Muscle layer of duodenum (tissue), 2 donors: ENCODE results near the gene ALOX12.
"Not testable (repeated sequence)": the region's sequence is repeated elsewhere in the genome, so short reads cannot be mapped to it uniquely, and the experiment has no call there.

Source experiments
- H3K27ac ChIP-seq: one replicate; pipeline ENCODE4 v1.7.0; 2013; ENCODE audit warnings: mild to moderate bottlenecking, low read length
- H3K27me3 ChIP-seq: one replicate; pipeline ENCODE4 v1.7.0; 2013; ENCODE audit warnings: low read depth, mild to moderate bottlenecking, control low read depth, low read length
- H3K36me3 ChIP-seq, 2 donors: one replicate each; pipeline ENCODE4 v1.7.0; 2013; ENCODE audit warnings: low read length in 2 of 2, control low read depth in 1 of 2, mild to moderate bottlenecking in 1 of 2; ENCODE audit not compliant: insufficient read depth in 2 of 2, control insufficient read depth in 1 of 2
- H3K4me1 ChIP-seq, 2 donors: one replicate each; pipeline ENCODE4 v1.7.0; 2013; ENCODE audit warnings: low read length in 2 of 2, mild to moderate bottlenecking in 2 of 2, control low read depth in 1 of 2, moderate library complexity in 1 of 2; ENCODE audit not compliant: insufficient read depth in 2 of 2, control insufficient read depth in 1 of 2
- H3K4me3 ChIP-seq, 2 donors: one replicate each; pipeline ENCODE4 v1.7.0; 2013; ENCODE audit warnings: low read length in 2 of 2, low read depth in 1 of 2, mild to moderate bottlenecking in 1 of 2
- H3K9me3 ChIP-seq, 2 donors: one replicate each; pipeline ENCODE4 v1.7.0; 2013; ENCODE audit warnings: low read length in 2 of 2, control low read depth in 1 of 2, mild to moderate bottlenecking in 1 of 2; ENCODE audit not compliant: control insufficient read depth in 1 of 2
- donor health status: healthy.

Gene ALOX12, protein sequence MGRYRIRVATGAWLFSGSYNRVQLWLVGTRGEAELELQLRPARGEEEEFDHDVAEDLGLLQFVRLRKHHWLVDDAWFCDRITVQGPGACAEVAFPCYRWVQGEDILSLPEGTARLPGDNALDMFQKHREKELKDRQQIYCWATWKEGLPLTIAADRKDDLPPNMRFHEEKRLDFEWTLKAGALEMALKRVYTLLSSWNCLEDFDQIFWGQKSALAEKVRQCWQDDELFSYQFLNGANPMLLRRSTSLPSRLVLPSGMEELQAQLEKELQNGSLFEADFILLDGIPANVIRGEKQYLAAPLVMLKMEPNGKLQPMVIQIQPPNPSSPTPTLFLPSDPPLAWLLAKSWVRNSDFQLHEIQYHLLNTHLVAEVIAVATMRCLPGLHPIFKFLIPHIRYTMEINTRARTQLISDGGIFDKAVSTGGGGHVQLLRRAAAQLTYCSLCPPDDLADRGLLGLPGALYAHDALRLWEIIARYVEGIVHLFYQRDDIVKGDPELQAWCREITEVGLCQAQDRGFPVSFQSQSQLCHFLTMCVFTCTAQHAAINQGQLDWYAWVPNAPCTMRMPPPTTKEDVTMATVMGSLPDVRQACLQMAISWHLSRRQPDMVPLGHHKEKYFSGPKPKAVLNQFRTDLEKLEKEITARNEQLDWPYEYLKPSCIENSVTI

DNA sequence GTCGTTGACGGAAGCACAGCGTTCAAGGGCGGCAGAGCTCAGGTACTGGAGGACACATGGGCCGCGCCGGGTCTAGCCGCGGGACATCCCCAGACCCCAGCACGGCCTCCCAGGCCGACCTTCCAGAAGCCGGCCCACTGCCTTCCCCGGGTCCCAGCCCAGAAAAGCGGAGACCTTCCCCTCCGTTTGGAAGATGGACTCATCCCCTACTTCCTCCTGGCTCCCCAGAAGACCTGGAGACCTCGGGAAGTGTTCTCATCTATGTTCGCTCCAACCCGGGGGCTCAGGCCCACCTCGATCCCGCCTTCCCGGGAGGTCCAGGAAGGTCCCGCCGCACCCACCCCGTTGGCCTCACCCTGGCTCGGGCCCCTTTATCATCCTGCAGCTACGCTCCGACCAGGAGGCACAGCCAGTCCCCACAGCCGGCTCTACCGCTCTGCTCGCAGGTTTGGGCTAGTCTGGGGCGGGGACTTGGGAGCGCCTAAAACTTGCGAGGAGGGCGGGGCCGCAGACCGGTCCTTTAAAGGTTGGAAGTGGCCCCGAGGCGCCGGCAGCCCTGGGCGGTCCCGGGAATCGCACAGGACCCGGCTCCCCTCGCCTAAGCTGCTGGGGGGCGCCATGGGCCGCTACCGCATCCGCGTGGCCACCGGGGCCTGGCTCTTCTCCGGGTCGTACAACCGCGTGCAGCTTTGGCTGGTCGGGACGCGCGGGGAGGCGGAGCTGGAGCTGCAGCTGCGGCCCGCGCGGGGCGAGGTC, at the start of gene ALOX12:
ALOX12 (plus strand) TSS at position 550 of the 756 bp plus-strand sequence; CDS start at position 619, 69 bp downstream.
- Histone ChIP-seq H3K36me3 (peaks cover 14 to 30% of the 10 kb centered on the region in 2 donors), H3K4me1 (peaks cover 0 to 10% of the 10 kb centered on the region in 2 donors), H3K9me3 (no peaks in the 10 kb centered on the region), H3K4me3 (peak within 1 kb of the TSS; percentile 7 to 50), H3K27me3 (no peaks in the 10 kb centered on the region), H3K27ac (no peak within 1 kb of the TSS)

DNA sequence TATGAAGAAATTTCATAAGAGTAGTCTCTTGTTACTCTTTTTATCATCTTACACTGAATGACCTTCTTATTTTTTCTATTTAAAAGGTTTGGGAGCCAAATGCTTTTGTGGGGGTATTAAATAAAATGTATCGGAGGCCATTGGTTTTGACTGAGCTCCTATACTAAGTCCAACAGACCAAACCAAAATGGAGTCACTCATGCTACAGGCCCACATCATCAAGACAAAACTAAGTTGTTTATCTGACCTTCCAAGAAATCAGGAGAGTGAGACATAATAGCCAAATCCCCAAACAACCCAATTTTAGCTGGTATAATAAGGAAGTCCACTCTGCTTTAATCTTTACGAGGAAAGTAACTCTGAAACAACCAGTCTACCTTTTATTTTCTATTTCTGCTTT, 48.1 kb upstream of the ALOX12 start:
- H3K4me3 ChIP-seq = no peak overlapping the region
- H3K27me3 ChIP-seq = no peaks in the 10 kb centered on the region
- no peak overlapping the region for H3K27ac ChIP-seq
- H3K9me3 ChIP-seq = no peaks in the 10 kb centered on the region
- H3K36me3 ChIP-seq = no peaks in the 10 kb centered on the region
- no peaks in the 10 kb centered on the region for H3K4me1 ChIP-seq

DNA sequence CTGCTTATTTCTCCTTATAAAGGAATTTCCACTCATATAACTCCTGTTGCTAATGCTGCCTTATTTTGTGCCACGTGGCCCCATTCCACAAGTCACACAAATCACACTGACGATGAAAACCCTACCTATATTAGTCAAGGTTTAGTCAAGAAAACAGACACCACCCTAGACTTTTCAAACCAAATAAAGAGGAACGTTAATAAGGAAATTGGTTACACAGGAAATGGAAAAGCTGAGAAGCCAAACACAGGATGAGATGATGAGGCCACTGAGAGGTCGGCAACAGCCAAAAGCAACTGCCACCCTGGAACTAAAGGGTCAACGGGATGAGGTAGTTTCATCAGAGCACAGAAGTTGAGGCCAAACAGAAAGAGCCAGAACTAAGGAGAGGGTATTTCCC, 47.3 kb upstream of the ALOX12 start:
- no peaks in the 10 kb centered on the region for H3K4me1 ChIP-seq
- H3K27ac ChIP-seq = no peak overlapping the region
- H3K36me3 ChIP-seq = no peaks in the 10 kb centered on the region
- no peaks in the 10 kb centered on the region for H3K27me3 ChIP-seq
- no peak overlapping the region for H3K4me3 ChIP-seq
- H3K9me3 ChIP-seq = no peaks in the 10 kb centered on the region

DNA sequence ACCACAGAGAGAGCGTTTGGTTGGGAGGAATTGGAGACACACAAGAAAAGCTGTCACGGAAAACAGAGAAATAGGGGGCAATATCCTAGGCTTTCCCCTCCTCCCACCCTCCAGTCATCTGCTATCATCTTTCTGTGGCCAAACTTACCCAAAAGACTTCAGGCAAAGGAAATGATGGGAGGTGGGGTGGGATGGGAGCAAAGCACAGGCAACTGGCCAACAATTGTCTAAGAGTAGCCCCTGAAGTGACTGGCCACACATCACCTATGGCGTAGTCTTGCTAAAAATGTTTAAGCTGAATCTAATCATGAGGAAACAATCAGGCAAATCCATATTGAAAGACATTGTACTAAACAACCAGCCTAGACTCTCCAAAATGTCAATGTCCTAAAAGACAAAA, 46.9 kb upstream of the ALOX12 start:
- H3K27me3 ChIP-seq = no peaks in the 10 kb centered on the region
- no peak overlapping the region for H3K4me3 ChIP-seq
- no peak overlapping the region for H3K27ac ChIP-seq
- H3K9me3 ChIP-seq = no peaks in the 10 kb centered on the region
- no peaks in the 10 kb centered on the region for H3K36me3 ChIP-seq
- no peaks in the 10 kb centered on the region for H3K4me1 ChIP-seq

DNA sequence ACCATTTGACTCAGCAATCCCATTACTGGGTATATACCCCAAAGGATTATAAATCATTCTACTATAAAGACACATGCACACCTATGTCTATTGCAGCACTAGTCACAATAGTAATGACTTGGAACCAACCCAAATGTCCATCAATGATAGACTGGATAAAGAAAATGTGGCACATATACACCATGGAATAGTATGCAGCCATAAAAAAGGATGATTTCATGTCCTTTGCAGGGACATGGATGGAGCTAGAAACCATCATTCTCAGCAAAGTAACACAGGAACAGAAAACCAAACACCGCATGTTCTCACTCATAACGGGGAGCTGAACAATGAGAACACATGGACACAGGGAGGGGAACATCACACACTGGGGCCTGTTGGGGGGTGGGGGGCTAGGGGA, 44.9 kb upstream of the ALOX12 start:
- H3K27me3 ChIP-seq, H3K4me3 ChIP-seq, H3K9me3 ChIP-seq, H3K36me3 ChIP-seq, H3K27ac ChIP-seq, H3K4me1 ChIP-seq: not testable (repeated sequence)

DNA sequence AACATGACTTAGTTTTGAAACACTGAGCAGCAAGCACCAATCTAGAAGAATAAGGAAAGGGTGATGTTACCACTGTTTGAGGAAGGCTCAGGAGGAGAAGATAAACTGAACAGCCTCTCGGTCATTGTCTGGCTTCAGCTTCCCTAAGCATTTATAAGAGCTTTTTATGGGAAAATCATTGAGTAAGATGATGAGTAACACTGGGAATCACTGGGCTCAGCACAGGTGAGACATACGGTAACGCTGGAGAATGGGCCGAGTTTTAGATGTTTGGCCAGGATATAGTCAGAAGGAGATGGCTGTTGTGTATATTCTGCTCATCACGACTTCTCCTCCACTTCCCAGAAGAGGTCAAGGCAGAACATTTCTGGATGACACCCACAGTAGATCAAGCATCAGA, 42.2 kb upstream of the ALOX12 start:
- Histone ChIP-seq H3K4me3 (no peak overlapping the region), H3K9me3 (no peaks in the 10 kb centered on the region), H3K36me3 (no peaks in the 10 kb centered on the region), H3K27me3 (no peaks in the 10 kb centered on the region), H3K4me1 (no peaks in the 10 kb centered on the region), H3K27ac (no peak overlapping the region)

DNA sequence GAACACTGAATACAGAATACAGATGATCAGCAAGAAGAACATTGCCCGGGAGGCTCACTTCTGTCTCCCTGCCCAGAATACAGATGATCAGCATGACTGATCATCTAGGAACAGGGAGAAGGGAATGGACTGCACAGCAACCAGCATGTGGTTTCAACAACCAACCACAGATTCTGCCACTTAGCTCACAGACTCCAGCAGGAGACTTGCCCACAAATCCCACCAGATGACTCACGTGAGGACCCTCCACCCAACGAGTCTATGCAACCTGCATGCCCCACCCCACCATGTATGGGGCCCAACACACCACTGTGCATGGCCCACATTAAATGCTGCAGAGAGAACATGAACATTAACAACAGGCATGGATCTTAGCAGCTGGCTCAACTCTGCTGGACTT, 36.1 kb upstream of the ALOX12 start:
- Histone ChIP-seq H3K4me1 (no peaks in the 10 kb centered on the region), H3K27ac (no peak overlapping the region), H3K27me3 (no peaks in the 10 kb centered on the region), H3K36me3 (no peaks in the 10 kb centered on the region), H3K9me3 (no peaks in the 10 kb centered on the region), H3K4me3 (no peak overlapping the region)

DNA sequence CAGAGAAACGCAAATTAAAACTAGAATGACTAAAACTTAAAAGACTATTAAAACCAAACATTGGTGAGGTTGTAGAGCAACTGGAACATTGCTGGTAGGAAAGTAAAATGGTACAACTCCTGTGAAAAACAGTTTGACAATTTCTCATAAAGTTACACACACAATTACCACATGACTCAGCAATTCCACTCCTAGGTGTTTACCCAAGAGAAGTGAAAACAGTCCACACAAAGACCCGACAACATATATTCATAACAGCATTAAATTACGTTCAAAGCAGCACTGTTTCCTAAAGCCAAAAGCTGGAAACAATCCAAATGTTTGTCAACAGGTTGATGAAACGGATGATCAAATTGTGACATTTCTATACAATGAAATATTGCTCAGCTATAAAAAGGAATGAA, 26.5 kb upstream of the ALOX12 start:
- H3K27me3 ChIP-seq = no peaks in the 10 kb centered on the region

DNA sequence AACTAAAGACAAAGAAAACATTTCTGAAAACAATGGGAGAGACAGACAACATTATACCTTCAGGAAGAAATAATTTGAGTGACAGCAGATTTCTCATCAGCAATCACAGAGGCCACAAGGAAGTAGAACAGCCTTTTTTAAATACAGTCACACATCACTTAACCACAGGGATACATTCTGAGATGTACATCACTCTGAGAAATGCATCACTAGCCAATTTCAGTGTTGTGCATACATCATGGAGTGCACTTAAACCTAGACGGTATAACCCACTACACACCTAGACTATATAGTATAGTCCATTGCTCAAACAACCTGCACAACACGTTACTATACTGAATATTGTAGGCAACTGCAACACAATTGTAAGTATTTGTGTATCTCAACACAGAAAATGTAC, 24.9 kb upstream of the ALOX12 start:
- no peaks in the 10 kb centered on the region for H3K36me3 ChIP-seq
- H3K27me3 ChIP-seq = no peaks in the 10 kb centered on the region
- no peaks in the 10 kb centered on the region for H3K9me3 ChIP-seq
- H3K27ac ChIP-seq = no peak overlapping the region
- no peaks in the 10 kb centered on the region for H3K4me1 ChIP-seq
- H3K4me3 ChIP-seq = no peak overlapping the region

More for the DNA sequence above, 26.5 kb upstream of the ALOX12 start:
- Histone ChIP-seq H3K27ac (no peak overlapping the region), H3K4me1 (no peaks in the 10 kb centered on the region), H3K9me3 (no peaks in the 10 kb centered on the region), H3K36me3 (no peaks in the 10 kb centered on the region), H3K4me3 (no peak overlapping the region)

DNA sequence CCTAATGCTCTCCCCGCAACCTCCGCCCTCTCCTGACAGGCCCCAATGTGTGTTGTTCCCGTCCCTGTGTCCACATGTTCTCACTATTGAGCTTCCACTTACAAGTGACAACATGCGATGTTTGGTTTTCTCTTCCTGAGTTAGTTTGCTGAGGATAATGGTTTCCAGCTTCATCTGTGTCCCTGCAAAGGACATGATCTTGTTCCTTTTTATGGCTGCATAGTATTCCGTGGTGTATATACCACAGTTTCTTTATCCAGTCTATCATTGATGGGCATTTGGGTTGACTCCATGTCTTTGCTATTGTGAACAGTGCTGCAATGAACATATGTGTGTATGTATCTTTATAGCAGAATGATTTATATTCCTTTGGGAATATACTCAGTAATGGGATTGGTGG, 16.4 kb upstream of the ALOX12 start:
- H3K27ac ChIP-seq, H3K4me3 ChIP-seq, H3K27me3 ChIP-seq, H3K36me3 ChIP-seq, H3K9me3 ChIP-seq, H3K4me1 ChIP-seq: not testable (repeated sequence)

DNA sequence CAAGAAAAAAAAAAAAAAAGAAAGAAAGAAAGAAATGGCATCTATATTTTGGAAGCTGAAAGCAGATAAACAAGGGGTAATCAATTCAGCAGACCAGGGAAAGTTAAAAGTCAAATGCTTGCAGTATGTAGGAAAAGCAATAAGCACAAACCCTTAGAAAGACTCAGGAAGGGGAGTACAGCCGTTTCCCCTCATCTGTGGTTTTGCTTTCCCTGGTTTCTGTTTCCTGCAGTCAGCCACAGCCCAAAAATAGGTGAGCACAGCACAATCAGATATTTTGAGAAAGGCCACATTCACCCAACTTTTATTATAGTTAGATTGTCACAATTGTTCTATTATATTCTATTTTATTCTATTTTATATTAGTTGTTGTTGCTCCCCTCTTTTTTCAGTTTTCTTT, 14.4 kb upstream of the ALOX12 start:
- Histone ChIP-seq H3K27me3 (no peaks in the 10 kb centered on the region), H3K4me1 (no peaks in the 10 kb centered on the region), H3K27ac (no peak overlapping the region), H3K9me3 (peaks cover 0 to 3% of the 10 kb centered on the region in 2 donors), H3K36me3 (no peaks in the 10 kb centered on the region), H3K4me3 (no peak overlapping the region)
